HG02571 (cell line): ENCODE results near the gene LMF1.
"Not testable (repeated sequence)": the region's sequence is repeated elsewhere in the genome, so short reads cannot be mapped to it uniquely, and the experiment has no call there.

Source experiments
- ATAC-seq: cut with Tn5 transposase; IDR thresholded peaks from one replicate; pipeline ENCODE4 v1.9.1; 2021; ENCODE audit warnings: mild to moderate bottlenecking, moderate library complexity; ENCODE audit not compliant: unreplicated experiment

Gene LMF1

DNA sequence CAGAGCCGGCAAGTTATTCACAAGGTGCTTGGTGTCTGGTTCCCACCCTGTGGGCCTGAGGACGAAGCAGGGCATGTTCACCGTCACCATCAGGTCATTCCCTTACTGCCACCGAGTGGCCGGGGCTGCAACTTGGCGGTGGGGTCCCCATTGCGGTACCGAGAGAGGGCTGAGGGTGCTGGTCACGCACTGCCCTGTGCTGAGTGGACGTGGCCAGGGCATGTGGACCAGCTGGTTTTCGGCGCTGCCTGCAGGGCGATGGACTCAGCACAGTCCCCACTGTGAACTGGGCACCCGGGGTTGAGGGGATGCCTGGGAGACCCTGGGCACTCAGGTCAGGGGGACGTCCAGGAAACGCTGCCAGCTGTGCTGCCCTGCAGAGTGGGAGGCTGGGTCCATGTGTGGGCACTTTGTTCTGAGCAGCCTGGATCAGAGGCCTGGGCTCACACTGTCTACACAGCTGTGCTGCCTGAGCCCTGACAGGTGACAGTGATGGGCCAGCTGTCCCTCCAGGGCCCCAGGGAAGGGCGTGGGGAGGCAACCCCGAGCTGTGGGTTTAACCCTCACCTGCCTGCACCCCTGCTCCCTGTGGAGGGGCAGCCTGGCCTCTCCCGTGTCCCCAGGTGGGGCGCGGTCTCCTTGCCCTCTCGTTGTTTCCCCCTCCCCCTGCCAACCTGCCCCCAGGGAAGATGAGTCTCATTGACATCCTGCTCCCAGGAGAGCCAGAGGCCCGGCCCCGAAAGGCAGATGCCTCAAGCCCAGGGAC, 131.0 kb downstream of the LMF1 start:
- ATAC-seq = no peak

- ATAC-seq = no peak
Observed at GRCh38 chr16:838741-839140, 132.0 kb downstream of the LMF1 start.

DNA sequence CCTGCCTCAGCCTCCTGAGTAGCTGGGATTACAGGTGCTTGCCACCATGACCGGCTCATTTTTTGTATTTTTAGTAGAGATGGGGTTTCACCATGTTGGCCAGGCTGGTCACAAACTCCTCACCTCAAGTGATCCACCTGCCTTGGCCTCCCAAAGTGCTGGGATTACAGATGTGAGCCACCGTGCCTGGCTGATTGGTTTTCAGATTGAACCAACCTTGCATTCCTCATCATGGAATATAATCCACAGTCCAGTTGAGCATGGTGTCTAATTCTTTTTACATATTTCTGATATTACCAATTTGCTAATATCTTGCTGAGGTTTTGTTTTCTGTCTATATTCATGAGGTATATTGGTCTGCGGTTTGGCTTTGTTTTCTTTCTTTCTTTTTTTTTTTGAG, 134.0 kb downstream of the LMF1 start:
- ATAC-seq = not testable (repeated sequence)

GRCh38 chr16:836221-836620, 134.6 kb downstream of the LMF1 start:
- ATAC-seq = no peak

- no peak for ATAC-seq
Observed at GRCh38 chr16:835373-835772, 135.4 kb downstream of the LMF1 start.

DNA sequence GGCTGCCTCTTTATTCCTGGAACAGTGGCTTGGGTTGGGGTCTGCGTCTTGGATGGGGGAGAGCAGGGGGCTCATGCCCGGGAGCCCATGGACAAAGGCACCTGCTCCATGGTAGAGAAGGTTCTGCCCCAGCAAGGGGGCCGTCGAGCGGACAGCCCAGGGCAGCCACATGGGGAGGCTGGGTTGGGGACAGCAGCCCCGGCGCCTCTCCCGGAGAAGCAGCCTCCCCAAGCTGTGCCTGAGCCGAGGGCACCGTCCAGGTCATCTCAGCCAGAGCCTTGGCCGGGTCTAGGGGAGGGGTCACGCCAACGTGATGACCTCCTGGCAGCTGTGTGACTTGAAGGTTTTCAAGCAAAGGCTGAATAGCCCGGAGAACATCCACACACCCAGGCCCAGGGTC, 137.4 kb downstream of the LMF1 start:
- no peak for ATAC-seq

GRCh38 chr16:832652-833336, 138.0 kb downstream of the LMF1 start:
- no peak for ATAC-seq

DNA sequence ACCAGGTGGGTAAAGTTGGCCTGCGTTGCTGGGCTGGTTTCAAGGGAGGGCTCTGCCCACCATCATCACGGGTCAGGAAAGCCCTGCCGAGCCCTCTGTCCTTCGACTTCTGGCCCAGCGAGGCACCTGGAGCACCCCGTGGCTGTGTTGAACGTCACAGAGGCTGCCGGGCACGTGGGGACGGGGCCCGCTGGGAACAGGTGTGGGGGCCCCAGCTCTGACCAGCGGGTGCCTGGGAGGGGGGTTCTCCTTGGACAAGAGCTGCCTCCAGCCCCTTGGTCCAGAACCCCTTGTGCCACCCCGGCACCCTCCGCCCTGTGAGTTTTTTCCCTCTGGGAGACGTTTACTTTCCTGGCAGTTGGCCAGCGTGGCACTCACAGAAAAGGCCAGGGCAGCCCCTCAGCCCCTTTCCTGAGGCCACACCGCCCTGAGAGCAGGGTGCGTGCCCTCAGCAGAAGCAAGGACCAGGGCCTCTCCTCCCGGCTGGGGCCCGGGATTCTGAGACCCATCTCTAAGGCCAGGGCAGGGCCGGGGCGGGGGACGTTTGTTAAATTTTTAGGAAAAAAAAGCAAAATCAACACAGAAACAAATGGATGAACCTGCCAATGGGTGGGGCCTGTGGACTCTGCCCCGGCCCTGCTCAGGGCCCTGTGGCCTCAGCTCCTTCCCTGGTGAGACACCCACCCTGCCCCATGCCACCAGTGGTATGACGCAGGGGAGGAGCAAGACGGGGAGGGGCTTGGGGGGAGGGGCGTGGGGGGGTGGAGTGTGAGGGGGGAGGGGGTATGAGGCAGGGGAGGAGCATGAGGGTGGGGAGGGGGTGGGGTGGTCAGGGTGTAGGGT, 139.0 kb downstream of the LMF1 start:
- no peak for ATAC-seq

DNA sequence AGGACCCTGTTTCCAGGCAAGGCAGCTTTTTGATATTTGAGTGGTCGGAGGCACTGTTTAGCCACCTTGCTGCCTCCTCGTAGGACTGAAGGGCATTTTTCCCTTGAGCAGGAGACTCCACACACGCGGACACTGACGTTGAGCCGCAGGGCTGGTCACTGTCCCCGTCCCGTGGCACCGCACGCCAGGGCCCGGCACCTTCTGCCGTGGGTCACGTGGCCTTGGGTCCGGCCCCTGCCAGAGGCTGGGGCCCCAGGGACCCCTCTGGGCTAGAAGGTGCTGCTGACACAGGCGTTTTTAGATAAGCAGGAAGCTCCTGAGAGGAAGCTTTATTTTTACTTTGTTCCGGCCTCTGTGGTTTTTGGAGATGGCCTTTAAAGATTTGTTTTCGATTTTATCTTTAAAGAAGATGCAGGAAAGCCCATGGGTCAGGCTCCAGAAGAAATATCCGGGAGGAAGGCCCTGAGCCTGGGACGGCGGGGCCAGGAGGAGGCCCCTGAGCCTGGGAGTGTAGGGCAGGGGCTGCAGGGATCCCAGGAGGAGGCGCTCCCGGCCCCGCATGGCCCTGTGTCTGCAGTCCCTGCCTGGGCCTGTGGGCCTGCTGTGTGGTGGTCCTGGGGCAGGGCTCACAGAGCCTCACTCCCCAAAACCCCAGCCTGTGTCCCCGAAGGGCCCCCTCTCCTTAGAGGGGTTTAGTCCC, 139.8 kb downstream of the LMF1 start:
- ATAC-seq = no peak

- no peak for ATAC-seq
Observed at GRCh38 chr16:830107-830870, 140.5 kb downstream of the LMF1 start.

DNA sequence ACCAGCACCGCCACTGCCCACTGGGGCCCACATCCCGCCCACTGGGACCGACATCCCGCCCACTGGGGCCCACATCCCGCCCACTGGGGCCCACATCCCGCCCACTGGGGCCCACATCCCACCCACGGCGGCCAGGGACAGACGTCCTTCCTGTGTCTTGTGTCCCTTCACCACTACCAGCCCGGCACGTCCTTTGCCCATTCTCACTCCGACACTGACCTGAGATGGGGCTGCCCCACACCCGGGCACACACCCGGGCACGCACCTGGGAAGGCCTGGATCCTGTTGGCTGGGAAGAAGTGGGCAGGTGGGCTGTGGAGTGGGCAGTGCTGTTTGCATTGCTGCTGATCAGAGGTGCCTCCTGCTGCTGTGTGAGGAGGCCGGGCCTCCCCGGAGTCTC, 141.9 kb downstream of the LMF1 start:
- no peak for ATAC-seq

DNA sequence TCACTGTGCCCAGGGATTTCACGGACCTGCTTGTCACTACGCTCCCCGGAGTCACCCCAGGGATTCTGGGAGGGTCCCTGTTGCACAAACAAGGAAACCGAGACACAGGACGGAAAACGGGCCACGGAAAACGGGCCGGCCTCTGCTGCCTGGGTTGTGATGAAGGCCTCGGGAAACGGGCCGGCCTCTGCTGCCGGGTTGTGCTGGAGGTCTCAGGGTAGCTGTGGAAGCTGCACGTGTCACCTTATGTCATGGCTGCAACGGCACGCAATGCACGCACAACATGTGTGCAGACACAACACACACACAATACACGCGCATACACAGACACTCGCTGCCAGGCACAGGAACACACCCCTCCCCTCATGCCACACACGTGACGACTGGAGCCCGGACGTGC, 143.3 kb downstream of the LMF1 start:
- ATAC-seq = no peak

- ATAC-seq = no peak
Observed at GRCh38 chr16:825341-826061, 145.3 kb downstream of the LMF1 start.

DNA sequence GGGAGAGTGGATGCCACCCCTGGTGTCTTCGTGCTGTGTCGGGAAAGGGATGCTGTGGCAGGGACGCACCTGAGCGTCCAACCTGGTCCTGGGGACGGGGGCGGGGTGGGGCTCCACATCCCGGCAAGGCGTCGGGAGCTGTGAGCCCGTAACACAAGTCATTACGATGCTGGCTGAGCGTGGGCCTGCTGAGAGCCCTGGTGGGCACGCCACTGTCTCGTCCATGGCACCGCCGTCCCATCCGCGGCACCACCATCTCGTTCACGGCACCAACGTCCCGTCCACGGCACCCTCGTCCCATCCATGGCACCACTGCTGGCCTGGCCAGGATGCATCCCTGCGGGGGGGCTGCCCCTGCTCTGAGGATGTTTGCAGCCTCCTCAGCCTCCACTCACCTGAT, 146.2 kb downstream of the LMF1 start:
- ATAC-seq = no peak

GRCh38 chr16:824194-824593, 146.6 kb downstream of the LMF1 start:
- ATAC-seq = no peak

GRCh38 chr16:822909-823297, 147.9 kb downstream of the LMF1 start:
- ATAC-seq = no peak

GRCh38 chr16:822174-822908, 148.4 kb downstream of the LMF1 start:
- ATAC-seq = no peak

GRCh38 chr16:821751-822150, 149.0 kb downstream of the LMF1 start:
- ATAC-seq = no peak

GRCh38 chr16:820748-821147, 150.0 kb downstream of the LMF1 start:
- no peak for ATAC-seq
